Measurements from ENCODE around the gene IFI16. TPM values are rescaled to one million over a fixed set of nuclear protein-coding genes. Genes with fewer than 3 reads are reported as not detected.

The IFI16 gene
- total and polyA plus RNA-seq, 2 of the 13 experiments (the other 11 are each of a cell fraction or from before 2014, with no cell fraction given) = not detected

DNA sequence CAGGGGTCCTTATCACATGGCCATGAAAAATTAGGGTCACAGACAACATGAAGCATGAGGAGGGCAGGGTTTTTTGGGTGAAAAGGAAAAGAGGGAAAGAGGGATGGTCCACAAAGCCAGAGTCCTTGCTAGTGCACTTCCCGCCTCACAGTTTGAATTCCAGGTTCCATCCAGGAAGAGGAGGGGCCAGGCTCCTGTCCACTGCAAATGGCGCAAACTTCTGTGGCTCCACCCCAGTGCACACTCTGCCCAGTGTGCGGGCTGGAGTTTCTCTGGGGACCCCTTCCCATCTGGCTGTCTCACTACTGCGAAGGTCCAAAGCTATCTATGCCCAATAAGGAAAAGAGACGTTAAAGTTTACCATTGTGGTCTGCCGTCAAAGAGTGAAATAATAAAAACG, 49.0 kb downstream of the IFI16 start (continued):
- TF ChIP-seq, protein P1, sequence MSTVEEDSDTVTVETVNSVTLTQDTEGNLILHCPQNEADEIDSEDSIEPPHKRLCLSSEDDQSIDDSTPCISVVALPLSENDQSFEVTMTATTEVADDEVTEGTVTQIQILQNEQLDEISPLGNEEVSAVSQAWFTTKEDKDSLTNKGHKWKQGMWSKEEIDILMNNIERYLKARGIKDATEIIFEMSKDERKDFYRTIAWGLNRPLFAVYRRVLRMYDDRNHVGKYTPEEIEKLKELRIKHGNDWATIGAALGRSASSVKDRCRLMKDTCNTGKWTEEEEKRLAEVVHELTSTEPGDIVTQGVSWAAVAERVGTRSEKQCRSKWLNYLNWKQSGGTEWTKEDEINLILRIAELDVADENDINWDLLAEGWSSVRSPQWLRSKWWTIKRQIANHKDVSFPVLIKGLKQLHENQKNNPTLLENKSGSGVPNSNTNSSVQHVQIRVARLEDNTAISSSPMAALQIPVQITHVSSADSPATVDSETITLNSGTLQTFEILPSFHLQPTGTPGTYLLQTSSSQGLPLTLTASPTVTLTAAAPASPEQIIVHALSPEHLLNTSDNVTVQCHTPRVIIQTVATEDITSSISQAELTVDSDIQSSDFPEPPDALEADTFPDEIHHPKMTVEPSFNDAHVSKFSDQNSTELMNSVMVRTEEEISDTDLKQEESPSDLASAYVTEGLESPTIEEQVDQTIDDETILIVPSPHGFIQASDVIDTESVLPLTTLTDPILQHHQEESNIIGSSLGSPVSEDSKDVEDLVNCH (CRISPR knock-in tag; IDR thresholded peaks at IDR 0.05) = no peak

DNA sequence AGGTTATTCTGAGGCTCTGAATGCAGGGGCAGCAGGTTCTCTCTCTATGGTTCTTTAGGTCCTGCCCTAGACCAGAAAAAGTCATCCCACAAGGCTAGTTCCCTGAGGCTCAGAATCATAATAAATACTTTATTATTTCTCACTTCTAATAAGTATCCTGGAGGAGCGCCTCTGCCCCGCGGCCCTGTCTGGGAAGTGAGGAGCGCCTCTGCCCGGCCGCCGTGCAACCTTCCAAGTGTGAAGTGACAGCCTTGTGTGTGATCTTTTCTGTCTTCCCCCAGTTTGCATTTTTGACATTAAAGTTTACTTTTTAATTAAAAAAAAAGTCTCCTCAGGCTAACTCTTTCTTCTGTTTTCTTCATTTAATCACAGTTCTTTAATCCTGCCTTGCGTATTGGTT, 55.4 kb downstream of the IFI16 start:
- TF ChIP-seq, protein P2, sequence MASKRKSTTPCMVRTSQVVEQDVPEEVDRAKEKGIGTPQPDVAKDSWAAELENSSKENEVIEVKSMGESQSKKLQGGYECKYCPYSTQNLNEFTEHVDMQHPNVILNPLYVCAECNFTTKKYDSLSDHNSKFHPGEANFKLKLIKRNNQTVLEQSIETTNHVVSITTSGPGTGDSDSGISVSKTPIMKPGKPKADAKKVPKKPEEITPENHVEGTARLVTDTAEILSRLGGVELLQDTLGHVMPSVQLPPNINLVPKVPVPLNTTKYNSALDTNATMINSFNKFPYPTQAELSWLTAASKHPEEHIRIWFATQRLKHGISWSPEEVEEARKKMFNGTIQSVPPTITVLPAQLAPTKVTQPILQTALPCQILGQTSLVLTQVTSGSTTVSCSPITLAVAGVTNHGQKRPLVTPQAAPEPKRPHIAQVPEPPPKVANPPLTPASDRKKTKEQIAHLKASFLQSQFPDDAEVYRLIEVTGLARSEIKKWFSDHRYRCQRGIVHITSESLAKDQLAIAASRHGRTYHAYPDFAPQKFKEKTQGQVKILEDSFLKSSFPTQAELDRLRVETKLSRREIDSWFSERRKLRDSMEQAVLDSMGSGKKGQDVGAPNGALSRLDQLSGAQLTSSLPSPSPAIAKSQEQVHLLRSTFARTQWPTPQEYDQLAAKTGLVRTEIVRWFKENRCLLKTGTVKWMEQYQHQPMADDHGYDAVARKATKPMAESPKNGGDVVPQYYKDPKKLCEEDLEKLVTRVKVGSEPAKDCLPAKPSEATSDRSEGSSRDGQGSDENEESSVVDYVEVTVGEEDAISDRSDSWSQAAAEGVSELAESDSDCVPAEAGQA (IDR thresholded peaks at IDR 0.05; ENCODE audit: low read depth) = no peak
- TF ChIP-seq, protein P2 (CRISPR knock-in tag; IDR thresholded peaks at IDR 0.05; ENCODE audit: borderline replicate concordance) = no peak
- TF ChIP-seq FOXJ3 (CRISPR knock-in tag; IDR thresholded peaks at IDR 0.05; ENCODE audit: borderline replicate concordance) (no peak), MATR3 (CRISPR knock-in tag; IDR thresholded peaks at IDR 0.05) (no peak), ZNF33B (CRISPR knock-in tag; IDR thresholded peaks at IDR 0.05) (no peak), ZNF558 (CRISPR knock-in tag; IDR thresholded peaks at IDR 0.05; ENCODE audit: borderline replicate concordance) (no peak), SSRP1 (CRISPR knock-in tag; IDR thresholded peaks at IDR 0.05) (no peak), ZNF644 (CRISPR knock-in tag; IDR thresholded peaks at IDR 0.05; ENCODE audit: low read depth) (no peak), CBX1 (IDR thresholded peaks at IDR 0.05; ENCODE audit: low read depth) (no peak), BORCS8-MEF2B (CRISPR knock-in tag; IDR thresholded peaks at IDR 0.05) (no peak), ZNF232 (CRISPR knock-in tag; IDR thresholded peaks at IDR 0.05; ENCODE audit: borderline replicate concordance) (no peak)
- TF ChIP-seq, protein P3, sequence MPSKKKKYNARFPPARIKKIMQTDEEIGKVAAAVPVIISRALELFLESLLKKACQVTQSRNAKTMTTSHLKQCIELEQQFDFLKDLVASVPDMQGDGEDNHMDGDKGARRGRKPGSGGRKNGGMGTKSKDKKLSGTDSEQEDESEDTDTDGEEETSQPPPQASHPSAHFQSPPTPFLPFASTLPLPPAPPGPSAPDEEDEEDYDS (CRISPR knock-in tag; IDR thresholded peaks at IDR 0.05) = no peak
- Histone ChIP-seq H3K27ac (ENCODE audit: extremely low read length, insufficient read depth, low read length) (no peak overlapping the region), H3K36me3 (replicated peaks in 1 of 2; ENCODE audit: control insufficient read depth in 1 of 2, insufficient read depth in 2 of 2, low read length in 2 of 2) (no peaks in the 10 kb centered on the region), H3K27me3 (ENCODE audit: control insufficient read depth in 1 of 2, insufficient read depth in 2 of 2, low read length in 2 of 2) (peaks cover 0 to 4% of the 10 kb centered on the region in 2 experiments; a peak in 1 of 5 replicates), H3K79me2 (ENCODE audit: insufficient read depth, low read length) (no peaks in the 10 kb centered on the region), H3K4me1 (ENCODE audit: insufficient read depth, low read length) (no peaks in the 10 kb centered on the region), H3K9me3 (ENCODE audit: low read length) (no peaks in the 10 kb centered on the region), H2AFZ (ENCODE audit: low read length) (no peak overlapping the region), H3K4me3 (replicated peaks in 1 of 3; ENCODE audit: insufficient read depth in 1 of 3, low read depth in 2 of 3, low read length in 3 of 3) (no peak overlapping the region), H4K20me1 (ENCODE audit: insufficient read depth, low read length) (no peaks in the 10 kb centered on the region), H3K4me2 (ENCODE audit: low read depth, low read length) (no peak overlapping the region), H3K9ac (ENCODE audit: insufficient read depth, low read depth, low read length) (no peak overlapping the region)
- intact Hi-C loops (cut with micrococcal nuclease; ENCODE audit: unreplicated experiment) = no loop called here
- ChIA-PET POLR2A (no interaction called here), CTCF (ENCODE audit: low intra/inter-chr PET ratio, low total read pairs) (no interaction called here)
- FAIRE-seq = no peak
- no TSS peak for BruUV-seq (replicated peaks)
- DNase-seq (ENCODE audit: low spot score) = no peak
- ATAC-seq = no peak
- in situ Hi-C loops (cut with HindIII; ENCODE audit: extremely low pct_ligation_motif_present, low pct_unique_long_range_greater_than_20kb) = no loop called here
- WGBS (ENCODE audit: low lambda C conversion rate) = 87% methylated on average over 8 of the region's 8 CpGs

All from HepG2 (cell line).